A549 (cell line): ENCODE measurements around the gene PKD2L1. TPM values are rescaled to one million over a fixed set of nuclear protein-coding genes. Genes with fewer than 3 reads are reported as not detected.
"Not testable (repeated sequence)": the region's sequence is repeated elsewhere in the genome, so short reads cannot be mapped to it uniquely, and the experiment has no call there.

Source experiments
- ATAC-seq, 2 experiments: fragments of 200-7000 bp in 1 of 2; fragments of >200 bp in 1 of 2; cut with Nextera tagmentation in 1 of 2; cut with Tn5 transposase in 1 of 2; 3 replicates each; pipeline versions ENCODE4 v1.8.0 to v1.9.1; 2018 to 2020; ENCODE audit warnings: mild to moderate bottlenecking in 1 of 2, moderate library complexity in 1 of 2
- CTCF ChIA-PET: fragments of 300-600 bp; sonication (Branson Sonifier 250); formaldehyde crosslinking; extraction: SDS; loops from one replicate; lab custom pipeline; 2021; ENCODE audit warnings: antibody characterized with exemption, inconsistent platforms; lab: Yijun Ruan, JAX
- POLR2A ChIA-PET: fragments of 350-600 bp; formaldehyde crosslinking; extraction: SDS; loops from one replicate; lab custom pipeline; 2021; ENCODE audit warnings: antibody characterized with exemption, inconsistent platforms; lab: Yijun Ruan, JAX
- DNase-seq, 2 experiments: peaks; one replicate each; pipeline versions ENCODE4 v3.0.0 to v3.0.0-alpha.2; 2011 to 2016; ENCODE audit warnings: low read depth in 1 of 2, low spot score in 1 of 2
- FAIRE-seq: peaks from 2 replicates; lab custom pipeline; 2011; peaks lifted over from hg19 to GRCh38; lab: Jason Lieb, UNC
- H3K27ac ChIP-seq, 2 experiments: fragments of >200 bp; sonication (Bioruptor Twin); formaldehyde crosslinking; 3 replicates each; pipeline ENCODE4 v1.5.1; 2016 to 2017
- H3K4me1 ChIP-seq: fragments of >200 bp; sonication (Bioruptor Twin); formaldehyde crosslinking; 3 replicates; pipeline ENCODE4 v1.6.1; 2016
- H3K4me2 ChIP-seq: fragments of >200 bp; sonication (Bioruptor Twin); formaldehyde crosslinking; 3 replicates; pipeline ENCODE4 v1.6.1; 2016
- H3K4me3 ChIP-seq: fragments of >200 bp; sonication (Bioruptor Twin); formaldehyde crosslinking; 3 replicates; pipeline ENCODE4 v1.5.1; 2016
- H3K9me3 ChIP-seq: fragments of >200 bp; sonication (Bioruptor Twin); formaldehyde crosslinking; 3 replicates; pipeline ENCODE4 v1.6.1; 2016
- BCL3 ChIP-seq: fragments of >200 bp; sonication (Bioruptor Twin); formaldehyde crosslinking; IDR thresholded peaks from 3 replicates; pipeline ENCODE4 v1.6.1; 2016
- CHD2 ChIP-seq: fragments of 150-350 bp; IDR thresholded peaks from 2 replicates; pipeline ENCODE4 v1.6.1; 2014; ENCODE audit warnings: low read length; ENCODE audit not compliant: partially characterized antibody
- CHD4 ChIP-seq: fragments of 200-600 bp; sonication (generic); IDR thresholded peaks from 2 replicates; pipeline ENCODE4 v1.6.1; 2016; ENCODE audit warnings: antibody characterized with exemption, mild to moderate bottlenecking, borderline replicate concordance
- E2F6 ChIP-seq: IDR thresholded peaks from 2 replicates; pipeline ENCODE4 v1.6.1; 2012; ENCODE audit warnings: low read depth, borderline replicate concordance
- EHF ChIP-seq: fragments of 250-450 bp; sonication (Bioruptor Pico); IDR thresholded peaks from 2 replicates; pipeline ENCODE4 v1.5.0; 2020; ENCODE audit warnings: mild to moderate bottlenecking
- EHMT2 ChIP-seq: fragments of 200-600 bp; sonication (generic); IDR thresholded peaks from 2 replicates; pipeline ENCODE4 v1.6.1; 2016; ENCODE audit warnings: antibody characterized with exemption, low read depth, mild to moderate bottlenecking, moderate library complexity
- ESRRA ChIP-seq: fragments of 150-350 bp; IDR thresholded peaks from 2 replicates; pipeline ENCODE4 v1.6.1; 2014; ENCODE audit warnings: mild to moderate bottlenecking, low read length, borderline replicate concordance
- FOXS1 ChIP-seq: fragments of 250-450 bp; sonication (Bioruptor Pico); IDR thresholded peaks from 2 replicates; pipeline ENCODE4 v1.5.0; 2020; ENCODE audit warnings: mild to moderate bottlenecking, moderate library complexity
- JUN ChIP-seq, 2 experiments: fragments of >200 bp; sonication (Bioruptor Twin); formaldehyde crosslinking; IDR thresholded peaks; 2 replicates in 1 of 2; 3 replicates in 1 of 2; pipeline ENCODE4 v1.6.1; 2016 to 2017
- KDM5A ChIP-seq: fragments of 200-600 bp; sonication (generic); IDR thresholded peaks from 2 replicates; pipeline ENCODE4 v1.6.1; 2016; ENCODE audit warnings: antibody characterized with exemption, mild to moderate bottlenecking
- MAX ChIP-seq: IDR thresholded peaks from 2 replicates; pipeline ENCODE4 v1.6.1; 2012
- NR3C1 ChIP-seq: fragments of >200 bp; sonication (Bioruptor Twin); formaldehyde crosslinking; IDR thresholded peaks from 3 replicates; pipeline ENCODE4 v1.6.1; 2017
- PBX3 ChIP-seq: IDR thresholded peaks from 2 replicates; pipeline ENCODE4 v1.6.1; 2012
- PHF8 ChIP-seq: fragments of 200-600 bp; sonication (generic); IDR thresholded peaks from 2 replicates; pipeline ENCODE4 v1.6.1; 2016; ENCODE audit warnings: low read depth, mild to moderate bottlenecking, antibody characterized with exemption, moderate library complexity, borderline replicate concordance
- POLR2A ChIP-seq: IDR thresholded peaks from 2 replicates; pipeline ENCODE4 v1.6.1; 2012; ENCODE audit warnings: mild to moderate bottlenecking, low read length
- RAD21 ChIP-seq, 2 experiments: fragments of >200 bp in 1 of 2; sonication (Bioruptor Twin) in 1 of 2; formaldehyde crosslinking in 1 of 2; IDR thresholded peaks in 1 of 2; conservative IDR thresholded peaks in 1 of 2; 2 replicates in 1 of 2; 3 replicates in 1 of 2; pipeline ENCODE4 v1.6.1; 2012 to 2018; ENCODE audit warnings: inconsistent platforms in 1 of 2
- RCOR1 ChIP-seq: fragments of 150-350 bp; IDR thresholded peaks from 2 replicates; pipeline ENCODE4 v1.6.1; 2014; ENCODE audit warnings: antibody characterized with exemption, low read length, low read depth
- REST ChIP-seq: fragments of 200-600 bp; sonication (generic); IDR thresholded peaks from 2 replicates; pipeline ENCODE4 v1.6.1; 2016; ENCODE audit warnings: antibody characterized with exemption, mild to moderate bottlenecking, moderate library complexity
- ZFP36 ChIP-seq: fragments of 450-650 bp; IDR thresholded peaks from 2 replicates; pipeline ENCODE4 v1.6.1; 2014; ENCODE audit warnings: borderline replicate concordance; ENCODE audit not compliant: partially characterized antibody
- WGBS: methylation state at CpG from one replicate; pipeline ENCODE4 v1.1.6; 2017; ENCODE audit errors: missing lambda C conversion rate; 5-methylcytosine and 5-hydroxymethylcytosine counted together
- polyA plus RNA-seq, 4 experiments: library from polyadenylated mRNA; depleted of rRNA in 3 of 4; stranded (reverse); fragments of >200 nt; fragmentation: RNase III in 1 of 4; extraction: RNeasy Plus Mini Kit Qiagen cat#74134 plus additional on column Dnase treatment in 1 of 4; gene quantifications; 2 replicates in 3 of 4; 3 replicates in 1 of 4; pipeline ENCODE4 v1.2.3, GENCODE V29; 2011 to 2017

Gene PKD2L1
- polyA plus RNA-seq, 2 of the 4 experiments (the other 2 are of a cell fraction), result 0.06 to 0.10 TPM

GRCh38 chr10:100276971-100277370 lies 53.1 kb downstream of the PKD2L1 start:
- H3K9me3 ChIP-seq, H3K4me3 ChIP-seq, H3K27ac ChIP-seq, DNase-seq, CTCF ChIA-PET, H3K4me1 ChIP-seq, POLR2A ChIA-PET, ATAC-seq, FAIRE-seq, H3K4me2 ChIP-seq: not testable (repeated sequence)
- WGBS, result no CpG with 5 or more reads among the region's 31 CpGs

- peak; percentile 77 to 92 for DNase-seq
- WGBS, result 1% methylated on average over 49 of the region's 49 CpGs
- TF ChIP-seq EHMT2 (no peak), RCOR1 (no peak), JUN (IDR thresholded peaks at IDR 0.05) (peak; percentile 41 to 82; a peak in 3 of 5 replicates), BCL3 (peak; percentile 40; the same call in 1 of the 3 replicates), MAX (peak; percentile 65), NR3C1 (no peak), ESRRA (no peak), POLR2A (peak; percentile 59), REST (peak; percentile 29; the same call in 1 of the 2 replicates), RAD21 (conservative IDR thresholded peaks at IDR 0.05 in 1 of 2, IDR thresholded peaks at IDR 0.05 in 1 of 2) (no peak), EHF (no peak), ZFP36 (no peak), CHD4 (no peak), FOXS1 (no peak), PHF8 (peak; percentile 13; the same call in 1 of the 2 replicates), E2F6 (peak; percentile 59; the same call in 1 of the 2 replicates), PBX3 (peak; percentile 41; the same call in 1 of the 2 replicates), CHD2 (peak; percentile 14), KDM5A (peak; percentile 97)
- Histone ChIP-seq H3K4me2 (peak within 1 kb of the TSS; percentile 86), H3K4me1 (peaks cover 8% of the 10 kb centered on the region; the same call in 1 of the 3 replicates), H3K4me3 (peak within 1 kb of the TSS; percentile 83), H3K9me3 (no peaks in the 10 kb centered on the region), H3K27ac (peak within 1 kb of the TSS; percentile 83 to 90)
- ChIA-PET CTCF (no interaction called here), POLR2A (interaction anchor here (0.9 kb wide), 1 partner anchor 19 kb away, joined by 3 read pairs; no protein-coding TSS in a partner anchor)
- FAIRE-seq, result no peak
- ATAC-seq, result peak; percentile 95 to 97
These were observed 62.6 kb downstream of the PKD2L1 start, which contains the start of gene CWF19L1 for GRCh38 chr10:100267239-100268104. Gene CWF19L1 (minus strand): TSS chr10:100267638. CDS start chr10:100267593, 45 bp downstream.
